C4-2B (cell line): Measurements from ENCODE around the gene AADAC.

Experiments used
- CTCF ChIP-seq: fragments of 450-650 bp; conservative IDR thresholded peaks from 2 replicates; pipeline ENCODE4 v1.5.1; 2017; ENCODE audit warnings: mild to moderate bottlenecking
- ZFX ChIP-seq: fragments of 450-650 bp; IDR thresholded peaks from 2 replicates; pipeline ENCODE4 v1.6.1; 2017

- no peak for TF ChIP-seq CTCF
- no peak for TF ChIP-seq ZFX
These were observed 7.1 kb upstream of the AADAC start for GRCh38 chr3:151806838-151807237.
